GM18511 (cell line): ENCODE results near the gene IFI27.
"Not testable (repeated sequence)": the region's sequence is repeated elsewhere in the genome, so short reads cannot be mapped to it uniquely, and the experiment has no call there.

Experiments
- ATAC-seq: cut with Tn5 transposase; IDR thresholded peaks from one replicate; pipeline ENCODE4 v1.9.1; 2021; ENCODE audit warnings: mild to moderate bottlenecking, moderate library complexity; ENCODE audit not compliant: unreplicated experiment

The IFI27 gene

GRCh38 chr14:94145902-94146527, 35.5 kb downstream of the IFI27 start:
- ATAC-seq, result no peak

- ATAC-seq, result no peak
These were observed 42.1 kb downstream of the IFI27 start for GRCh38 chr14:94152676-94153075.

DNA sequence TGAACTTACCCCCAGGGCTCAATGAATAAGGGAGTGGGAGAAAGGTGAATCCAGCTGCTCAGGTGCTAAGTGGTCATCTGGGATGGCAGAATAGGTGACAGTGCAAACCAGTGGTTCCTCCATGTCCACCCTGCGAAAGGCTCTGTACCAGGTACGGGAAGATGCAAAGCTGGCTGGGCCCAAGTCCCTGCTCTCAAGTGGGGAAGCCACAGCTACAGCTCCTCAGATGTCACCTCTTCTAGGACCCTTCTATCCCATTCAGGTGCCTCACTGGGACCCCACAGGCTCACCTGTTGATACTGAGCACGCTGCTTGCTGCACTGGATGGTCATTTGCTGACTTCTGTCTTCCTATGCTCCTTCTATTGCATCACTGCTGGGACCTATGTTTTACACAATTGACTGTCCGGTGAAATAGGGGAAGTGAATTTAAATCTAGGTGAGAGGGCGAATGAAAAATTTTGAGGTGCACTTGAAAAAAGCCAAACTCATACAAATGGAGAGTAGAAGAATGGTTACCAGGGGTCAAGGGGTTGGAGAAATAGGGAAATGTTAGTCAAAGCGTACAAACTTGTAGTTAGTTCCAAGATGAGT, 43.3 kb downstream of the IFI27 start:
- ATAC-seq, result no peak

- ATAC-seq, result not testable (repeated sequence)
These were observed 45.6 kb downstream of the IFI27 start for GRCh38 chr14:94156143-94156542.

DNA sequence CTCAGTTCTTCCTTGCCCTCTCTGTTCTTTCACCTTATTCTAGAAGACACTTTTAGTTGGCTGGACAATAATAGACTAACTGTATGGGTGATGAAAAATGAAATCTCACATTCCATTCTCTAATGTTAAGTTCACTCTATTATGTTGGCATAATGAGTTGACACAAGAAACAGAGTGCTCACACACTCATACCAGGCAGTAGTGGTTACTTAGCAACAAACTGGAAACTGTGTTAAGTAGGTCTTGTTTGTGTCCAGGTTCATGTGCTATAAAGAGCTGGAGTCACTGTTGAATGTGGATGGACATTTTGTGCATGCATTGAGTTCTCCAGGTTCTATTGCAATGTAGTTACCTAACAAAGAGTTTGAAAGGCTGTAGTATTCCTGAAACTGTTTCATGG, 46.7 kb downstream of the IFI27 start:
- ATAC-seq, result no peak

- ATAC-seq, result no peak
These were observed 47.8 kb downstream of the IFI27 start for GRCh38 chr14:94158239-94158883.

DNA sequence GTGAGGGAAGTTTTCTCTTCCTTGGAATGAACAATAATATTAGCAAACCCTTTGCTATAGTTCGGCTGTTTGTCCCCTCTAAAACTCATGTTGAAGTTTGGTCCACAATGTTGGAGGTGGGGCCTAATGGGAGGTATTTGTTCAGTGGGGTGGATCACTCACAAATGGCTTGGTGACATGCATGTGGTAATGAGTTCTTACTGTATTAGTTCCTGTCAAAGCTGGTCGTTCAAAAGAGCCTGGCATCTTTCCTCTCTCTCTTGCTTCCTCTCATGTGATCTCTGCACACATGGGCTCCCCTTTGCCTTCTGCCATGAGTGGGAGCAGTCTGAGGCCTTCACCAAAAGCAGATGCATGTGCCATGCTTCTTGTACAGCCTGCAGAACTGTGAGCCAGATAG, 50.5 kb downstream of the IFI27 start:
- ATAC-seq, result no peak

GRCh38 chr14:94161981-94162380, 51.4 kb downstream of the IFI27 start:
- ATAC-seq, result no peak

GRCh38 chr14:94162466-94162865, 51.9 kb downstream of the IFI27 start:
- no peak for ATAC-seq

- no peak for ATAC-seq
These were observed 53.3 kb downstream of the IFI27 start for GRCh38 chr14:94163796-94164195.

- ATAC-seq, result no peak
These were observed 54.3 kb downstream of the IFI27 start for GRCh38 chr14:94164685-94165431.

DNA sequence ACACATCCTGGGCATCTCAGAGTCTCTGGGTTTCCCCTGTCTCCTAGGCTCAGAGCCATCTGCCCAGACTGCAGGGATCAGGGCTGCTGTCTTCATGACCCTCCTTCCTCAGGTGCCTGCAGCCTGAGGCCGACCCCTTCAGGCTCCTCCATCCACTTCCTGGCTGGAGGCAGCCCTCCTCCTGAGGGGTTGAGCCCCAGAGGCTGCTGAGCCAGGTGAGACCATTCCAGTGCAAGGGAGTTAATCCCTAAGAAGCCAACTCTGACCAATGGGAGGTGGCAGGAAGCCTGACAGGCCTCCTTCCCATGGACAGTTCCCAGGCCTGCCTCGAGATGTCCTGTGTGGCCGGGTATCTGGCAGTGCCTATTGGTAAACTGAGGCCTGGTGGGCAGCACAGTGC, 55.2 kb downstream of the IFI27 start:
- ATAC-seq, result no peak
